ENCODE measurements around the gene STYK1.
"Not testable (repeated sequence)": the region's sequence is repeated elsewhere in the genome, so short reads cannot be mapped to it uniquely, and the experiment has no call there.

Gene STYK1

GRCh38 chr12:10620078-10620779 lies 53.6 kb downstream of the STYK1 start:
- no peak for DNase-seq (ENCODE audit: low spot score)

- DNase-seq (ENCODE audit: low spot score), result peak; percentile 62
Observed at GRCh38 chr12:10618338-10618987, 55.4 kb downstream of the STYK1 start.

GRCh38 chr12:10617863-10618262 lies 56.0 kb downstream of the STYK1 start:
- DNase-seq (ENCODE audit: low spot score), result no peak

DNA sequence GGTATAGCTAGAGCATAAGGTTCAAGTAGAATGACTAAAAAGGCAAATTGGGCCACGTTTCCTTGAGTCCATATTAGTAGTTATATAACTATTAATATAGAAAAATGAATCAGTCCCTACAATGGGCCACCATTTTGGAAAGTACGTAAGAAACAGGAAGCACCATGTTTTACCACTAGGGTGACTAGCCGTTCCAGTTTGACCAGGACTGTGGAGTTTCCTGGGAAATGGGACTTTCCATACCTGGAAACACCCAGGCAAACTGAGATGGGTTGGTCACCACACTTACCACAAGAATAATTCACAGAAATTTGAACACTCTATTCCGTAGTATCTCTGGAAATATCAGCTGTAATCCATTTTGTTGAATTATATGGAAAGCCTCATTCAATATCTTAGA lies 58.3 kb downstream of the STYK1 start:
- DNase-seq (ENCODE audit: low spot score), result no peak

- no peak for DNase-seq (ENCODE audit: low spot score)
Observed at GRCh38 chr12:10614056-10614370, 59.8 kb downstream of the STYK1 start.

DNA sequence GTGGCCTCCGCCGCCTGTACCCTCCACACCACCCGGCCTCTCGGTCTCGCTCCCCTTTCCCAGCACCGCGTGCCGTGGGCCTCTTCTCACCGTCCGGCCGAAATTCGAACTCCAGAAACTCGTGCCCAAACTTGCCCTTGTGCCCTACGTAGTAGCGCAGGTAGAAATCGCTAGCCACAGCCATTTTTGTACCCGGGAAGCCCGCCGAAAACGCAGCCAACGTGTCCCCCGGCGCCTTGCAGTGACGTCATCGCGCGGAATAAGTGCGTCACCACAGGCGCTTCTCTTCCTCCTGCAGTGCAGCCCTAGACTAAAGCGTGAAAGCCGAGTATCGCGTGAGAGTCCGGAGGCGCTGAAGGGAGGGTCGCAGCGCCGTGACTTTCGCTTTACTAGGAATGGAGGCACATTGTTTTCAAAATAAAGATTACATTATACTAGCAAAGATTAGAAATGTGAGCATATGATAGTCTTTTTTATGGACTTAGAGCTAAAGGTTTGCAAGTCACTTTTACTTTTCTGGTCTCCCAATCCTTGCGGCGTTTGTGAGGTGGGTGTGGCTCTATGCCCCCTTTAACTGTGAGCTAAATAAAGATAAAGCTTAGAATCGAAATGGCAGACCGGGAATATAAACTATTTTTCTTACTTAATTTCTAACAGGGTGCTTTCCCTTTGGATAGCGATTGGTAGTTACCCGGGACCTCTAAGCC lies 60.4 kb downstream of the STYK1 start, which contains the start of gene MAGOHB:
TSS of gene MAGOHB (minus strand) at position 261 of the 707 bp plus-strand sequence. CDS start at position 184, 77 bp downstream.
- DNase-seq (ENCODE audit: low spot score), result peak; percentile 82

- DNase-seq (ENCODE audit: low spot score), result no peak
Observed at GRCh38 chr12:10612984-10613348, 60.9 kb downstream of the STYK1 start.

DNA sequence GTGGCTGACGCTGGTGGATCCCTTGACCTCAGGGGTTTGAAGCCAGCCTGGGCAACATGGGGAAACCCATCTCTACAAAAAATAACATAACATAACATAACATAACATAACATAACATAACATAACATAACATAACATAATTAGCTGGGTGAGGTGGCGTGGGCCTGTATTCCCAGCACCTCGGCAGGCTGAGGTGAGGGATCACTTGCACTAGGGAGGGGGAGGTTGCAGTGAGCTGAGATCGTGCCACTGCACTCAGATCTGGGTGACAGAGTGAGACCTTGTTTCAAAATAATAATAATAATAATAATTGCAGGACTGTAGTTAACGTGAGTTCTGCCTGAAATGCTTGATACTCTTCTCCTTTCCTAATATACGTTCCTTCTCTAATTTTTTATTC lies 61.7 kb downstream of the STYK1 start:
- no peak for DNase-seq (ENCODE audit: low spot score)

- DNase-seq (ENCODE audit: low spot score), result not testable (repeated sequence)
Observed at GRCh38 chr12:10611258-10611657, 62.6 kb downstream of the STYK1 start.

GRCh38 chr12:10610188-10610587 lies 63.7 kb downstream of the STYK1 start:
- no peak for DNase-seq (ENCODE audit: low spot score)

DNA sequence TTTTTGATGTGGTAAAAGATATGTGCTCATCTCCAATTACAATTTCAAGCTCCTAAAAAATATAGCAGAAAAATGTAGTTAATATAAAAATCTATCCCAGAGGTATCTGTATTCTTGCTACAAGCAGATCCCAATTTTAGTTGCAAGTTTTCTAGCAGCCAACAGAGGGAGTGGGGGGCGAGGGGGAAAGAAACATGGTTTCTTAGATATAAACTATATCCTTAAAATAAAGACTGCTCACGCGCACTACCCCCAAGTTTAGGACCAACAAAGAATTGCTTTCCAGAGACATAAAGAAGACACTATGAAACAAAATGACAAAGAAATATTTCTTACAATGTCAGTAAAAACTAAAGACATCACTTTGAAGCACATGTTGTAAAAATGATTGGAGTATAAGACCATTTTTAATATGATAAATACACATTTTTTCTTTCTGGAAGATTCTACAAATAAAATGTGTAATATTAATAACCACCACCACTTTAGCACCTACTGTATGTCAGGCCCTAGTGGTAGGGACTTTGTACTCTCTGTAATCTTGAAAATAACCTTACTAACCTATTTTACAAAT lies 65.9 kb downstream of the STYK1 start:
- DNase-seq (ENCODE audit: low spot score), result no peak

GRCh38 chr12:10601860-10602259 lies 72.0 kb downstream of the STYK1 start:
- no peak for DNase-seq (ENCODE audit: low spot score)

DNA sequence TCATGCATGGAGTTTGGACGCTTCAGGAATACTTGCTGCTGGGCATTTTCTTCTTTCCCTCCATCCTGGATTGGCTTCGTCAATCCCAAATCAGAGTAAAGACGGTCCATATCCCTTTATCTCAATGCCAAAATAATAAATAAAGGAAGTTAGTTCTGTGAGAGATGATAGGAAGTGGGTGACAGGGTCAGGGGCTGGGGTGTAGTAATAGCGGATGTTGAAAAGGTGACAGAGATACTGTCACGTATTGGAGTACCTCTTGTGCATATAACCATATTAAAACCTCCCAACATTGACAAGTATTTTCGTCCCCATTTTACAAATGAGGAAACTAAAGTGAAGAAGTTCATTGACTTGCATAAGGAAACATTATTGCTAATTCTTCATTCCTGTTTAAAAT lies 72.9 kb downstream of the STYK1 start:
- DNase-seq (ENCODE audit: low spot score), result no peak

- DNase-seq (ENCODE audit: low spot score), result no peak
Observed at GRCh38 chr12:10595881-10596280, 78.0 kb downstream of the STYK1 start.

- DNase-seq (ENCODE audit: low spot score), result no peak
Observed at GRCh38 chr12:10590966-10591365, 82.9 kb downstream of the STYK1 start.

DNA sequence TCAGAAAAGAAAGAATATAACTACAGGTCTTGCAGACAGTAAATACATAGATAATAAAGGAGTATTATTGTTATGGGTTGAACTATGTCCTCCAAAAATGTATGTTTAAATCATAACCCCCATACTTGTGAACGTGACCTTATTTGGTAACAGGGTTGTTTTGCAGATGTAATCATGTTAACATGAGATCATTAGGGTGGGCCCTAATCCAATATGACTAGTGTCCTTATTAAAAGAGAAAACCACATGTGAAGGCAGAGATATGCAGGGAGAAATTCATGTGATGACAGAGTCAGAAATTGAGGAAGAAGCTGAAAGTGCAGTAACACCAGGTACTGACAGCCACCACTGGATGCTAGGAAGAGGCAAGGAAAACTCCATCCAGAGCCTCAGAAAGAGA lies 89.4 kb downstream of the STYK1 start:
- DNase-seq (ENCODE audit: low spot score), result no peak

- no peak for DNase-seq (ENCODE audit: low spot score)
Observed at GRCh38 chr12:10582704-10583103, 91.1 kb downstream of the STYK1 start.

GRCh38 chr12:10582133-10582532 lies 91.7 kb downstream of the STYK1 start:
- not testable (repeated sequence) for DNase-seq (ENCODE audit: low spot score)

DNA sequence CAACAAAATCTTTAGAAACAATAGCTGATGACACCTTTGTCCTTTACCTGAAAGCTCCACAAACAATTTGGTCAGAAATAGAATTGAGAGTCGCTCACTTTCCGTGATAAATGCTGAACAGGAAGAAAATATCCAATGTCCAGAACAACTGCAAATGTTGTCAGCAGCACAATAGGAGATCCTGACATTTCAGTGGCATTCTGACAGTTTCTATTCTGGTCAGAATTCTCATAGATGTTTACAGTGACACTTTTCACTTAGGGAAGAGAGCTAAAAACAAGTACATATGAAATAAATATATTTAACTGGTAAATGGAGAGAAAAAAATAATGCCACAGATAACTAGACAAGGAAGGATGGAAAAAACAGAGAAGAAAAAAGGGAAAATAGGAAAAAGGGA lies 99.5 kb downstream of the STYK1 start:
- no peak for DNase-seq (ENCODE audit: low spot score)

DNA sequence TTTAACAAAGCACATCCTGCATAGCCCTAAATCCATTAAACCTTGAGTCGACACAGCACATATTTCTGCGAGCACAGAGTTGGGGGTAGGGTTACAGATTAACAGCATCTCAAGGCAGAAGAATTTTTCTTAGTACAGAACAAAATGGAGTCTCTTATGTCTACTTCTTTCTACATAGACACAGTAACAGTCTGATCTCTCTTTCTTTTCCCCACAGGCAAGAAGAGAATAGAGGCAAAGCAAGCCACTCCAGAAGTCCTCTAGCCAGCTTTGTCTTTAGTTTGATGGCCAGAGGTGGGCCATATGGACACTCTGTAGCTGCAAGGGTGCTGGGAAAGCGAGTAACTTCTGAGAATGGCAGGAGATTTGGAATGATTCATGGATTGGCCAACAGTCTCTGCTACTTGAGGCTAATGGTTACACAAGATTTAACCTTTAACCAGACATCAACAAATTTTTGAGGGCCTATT lies 101.8 kb downstream of the STYK1 start:
- peak; percentile 17 for DNase-seq (ENCODE audit: low spot score)

- no peak for DNase-seq (ENCODE audit: low spot score)
Observed at GRCh38 chr12:10571141-10571540, 102.7 kb downstream of the STYK1 start.

Data from hepatic stellate cell (primary cell).